Upper lobe of left lung (tissue), 6 donors: ENCODE measurements around the gene EGR2. TPM values are rescaled to one million over a fixed set of nuclear protein-coding genes. Genes with fewer than 3 reads are reported as not detected.

Experiments
- ATAC-seq, 2 donors: fragments of 200-7000 bp; cut with Tn5 transposase; one replicate each; pipeline ENCODE4 v1.9.1; 2022; ENCODE audit warnings: mild to moderate bottlenecking in 2 of 2, moderate library complexity in 2 of 2; ENCODE audit not compliant: low FRiP score in 2 of 2
- DNase-seq, 2 donors: peaks; one replicate each; pipeline ENCODE4 v3.0.0-alpha.2; 2019 to 2020
- H3K27ac ChIP-seq, 4 donors: fragments of 200-600 bp; sonication (generic); one replicate each; pipeline ENCODE4 v1.5.1; 2016 to 2019
- H3K27me3 ChIP-seq, 4 donors: fragments of 200-600 bp; sonication (generic); one replicate each; pipeline ENCODE4 v1.5.1; 2017 to 2019
- H3K36me3 ChIP-seq, 4 donors: fragments of 200-600 bp; sonication (generic); one replicate each; pipeline ENCODE4 v1.5.1; 2016 to 2019
- H3K4me1 ChIP-seq, 4 donors: fragments of 200-600 bp; sonication (generic); one replicate each; pipeline ENCODE4 v1.5.1; 2018 to 2019
- H3K4me3 ChIP-seq, 4 donors: fragments of 200-600 bp; sonication (generic); one replicate each; pipeline ENCODE4 v1.5.1; 2017 to 2019; ENCODE audit warnings: mild to moderate bottlenecking in 2 of 4, moderate library complexity in 1 of 4
- H3K9me3 ChIP-seq, 4 donors: fragments of 200-600 bp; sonication (generic); one replicate each; pipeline ENCODE4 v1.5.1; 2018 to 2019
- CTCF ChIP-seq, 6 experiments: fragments of 450-650 bp in 4 of 6; fragments of 200-600 bp in 2 of 6; sonication (generic) in 2 of 6; IDR thresholded peaks; one replicate each; pipeline ENCODE4 v1.5.1; 2016 to 2019; ENCODE audit warnings: antibody characterized with exemption in 6 of 6
- EP300 ChIP-seq, 4 donors: sonication (generic); formaldehyde crosslinking; IDR thresholded peaks; one replicate each; pipeline ENCODE4 v1.5.1; 2017; ENCODE audit warnings: antibody characterized with exemption in 4 of 4, control low read depth in 2 of 4
- POLR2A ChIP-seq, 4 donors: fragments of 450-650 bp; IDR thresholded peaks; one replicate each; pipeline ENCODE4 v1.5.1; 2016 to 2017; ENCODE audit warnings: antibody characterized with exemption in 4 of 4, mild to moderate bottlenecking in 2 of 4
- POLR2AphosphoS5 ChIP-seq, 2 donors: sonication (generic); formaldehyde crosslinking; IDR thresholded peaks; one replicate each; pipeline ENCODE4 v1.5.1; 2017; ENCODE audit warnings: antibody characterized with exemption in 2 of 2
- WGBS, 2 donors: methylation state at CpG; one replicate each; pipeline ENCODE4 v1.1.5; 2017 to 2018; 5-methylcytosine and 5-hydroxymethylcytosine counted together
- total RNA-seq, 6 donors: library from RNA; depleted of rRNA in 4 of 6; stranded (reverse); fragments of >200 nt in 4 of 6; gene quantifications; one replicate each; pipeline versions ENCODE4 v1.1.0 to v1.2.1, GENCODE V29; 2016 to 2021
- donor health status: DM: no; HTN: no; CAD: no; lungs with moderate emphysema.
- donor health status: DM: no; HTN: yes; CAD: no; lungs with severe emphysema.

The EGR2 gene
- total RNA-seq, 6 donors from 2014 or later, result 3.5 to 50.9 (median 7.0) TPM

- Histone ChIP-seq H3K27me3 (peaks cover 0 to 21% (median 16%) of the 10 kb centered on the region in 4 donors), H3K4me3 (no peak overlapping the region), H3K27ac (no peak overlapping the region), H3K9me3 (no peaks in the 10 kb centered on the region), H3K4me1 (peaks cover 31 to 34% (median 32%) of the 10 kb centered on the region in 4 donors), H3K36me3 (peaks cover 0 to 5% (median 0%) of the 10 kb centered on the region in 4 donors)
- peak in 1 of 2 donors; percentile 75 for DNase-seq
- no peak for TF ChIP-seq EP300 (IDR thresholded peaks at IDR 0.05)
- TF ChIP-seq POLR2AphosphoS5 (IDR thresholded peaks at IDR 0.05), result no peak
- WGBS, 2 donors, result 97 to 99% methylated on average over 10 to 27 of the region's 27 CpGs
- no peak for ATAC-seq
Observed at GRCh38 chr10:62813453-62813852, 2.7 kb downstream of the EGR2 start.

- H3K27ac ChIP-seq, result no peak overlapping the region
- peaks cover 0 to 20% (median 14%) of the 10 kb centered on the region in 4 donors for H3K27me3 ChIP-seq
- peak in 1 of 2 donors; percentile 65 for DNase-seq
- WGBS, 2 donors, result 83 to 93% methylated on average over 7 to 13 of the region's 13 CpGs
- H3K4me3 ChIP-seq, result no peak overlapping the region
- peaks cover 26 to 32% (median 28%) of the 10 kb centered on the region in 4 donors for H3K4me1 ChIP-seq
- no peak for ATAC-seq
- H3K36me3 ChIP-seq, result peaks cover 0 to 5% (median 0%) of the 10 kb centered on the region in 4 donors
- no peak for TF ChIP-seq EP300 (IDR thresholded peaks at IDR 0.05)
- no peak for TF ChIP-seq POLR2AphosphoS5 (IDR thresholded peaks at IDR 0.05)
- no peak for TF ChIP-seq CTCF (IDR thresholded peaks at IDR 0.05)
- TF ChIP-seq POLR2A (IDR thresholded peaks at IDR 0.05), result no peak
- H3K9me3 ChIP-seq, result no peaks in the 10 kb centered on the region
Observed at GRCh38 chr10:62812672-62813439, 3.3 kb downstream of the EGR2 start.

DNA sequence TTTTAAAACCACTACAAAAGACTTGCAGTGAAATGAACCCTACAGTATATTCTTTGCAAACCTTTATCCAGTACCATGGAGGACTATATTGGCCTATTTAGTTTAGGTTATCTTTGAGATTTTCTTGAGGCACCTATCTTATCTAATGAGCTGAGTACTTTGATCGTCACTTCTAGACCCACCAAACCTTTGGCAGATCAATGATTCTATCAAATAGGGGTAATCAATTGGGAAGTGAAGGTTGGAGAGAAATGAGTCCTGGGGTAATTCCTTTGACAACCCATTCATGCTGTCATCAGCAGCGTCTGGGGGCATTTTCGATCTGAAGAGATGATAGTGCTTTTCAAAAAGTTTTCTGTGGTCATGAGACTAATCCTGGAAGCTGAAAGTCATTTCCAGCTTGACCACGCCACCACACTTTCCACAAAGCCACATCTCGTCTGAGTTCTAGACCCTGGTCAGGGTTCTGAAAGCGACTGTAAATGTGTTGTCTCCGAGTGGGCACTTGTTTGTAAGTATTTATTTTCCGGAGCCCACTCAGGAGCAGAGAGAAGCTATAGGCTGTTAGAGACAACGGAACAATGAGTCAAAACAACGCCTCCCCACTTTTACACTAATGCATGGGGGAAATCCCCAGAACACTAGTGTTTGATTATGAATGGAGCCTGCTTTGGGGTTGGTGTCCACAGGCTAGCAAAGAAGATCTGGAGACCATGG is 4.8 kb downstream of the EGR2 start:
- H3K4me1 ChIP-seq, result peaks cover 27 to 39% (median 28%) of the 10 kb centered on the region in 4 donors
- peaks cover 0 to 20% (median 14%) of the 10 kb centered on the region in 4 donors for H3K27me3 ChIP-seq
- TF ChIP-seq POLR2AphosphoS5 (IDR thresholded peaks at IDR 0.05), result no peak
- no peak for TF ChIP-seq EP300 (IDR thresholded peaks at IDR 0.05)
- no peak for TF ChIP-seq POLR2A (IDR thresholded peaks at IDR 0.05)
- TF ChIP-seq CTCF (IDR thresholded peaks at IDR 0.05), result no peak
- peaks cover 0 to 5% (median 0%) of the 10 kb centered on the region in 4 donors for H3K36me3 ChIP-seq
- ATAC-seq (no peak), DNase-seq (no peak)
- H3K4me3 ChIP-seq, result no peak overlapping the region
- 88 to 92% methylated on average over 10 of the region's 10 CpGs for whole genome bisulfite sequencing, 2 donors
- no peak overlapping the region for H3K27ac ChIP-seq
- no peaks in the 10 kb centered on the region for H3K9me3 ChIP-seq

DNA sequence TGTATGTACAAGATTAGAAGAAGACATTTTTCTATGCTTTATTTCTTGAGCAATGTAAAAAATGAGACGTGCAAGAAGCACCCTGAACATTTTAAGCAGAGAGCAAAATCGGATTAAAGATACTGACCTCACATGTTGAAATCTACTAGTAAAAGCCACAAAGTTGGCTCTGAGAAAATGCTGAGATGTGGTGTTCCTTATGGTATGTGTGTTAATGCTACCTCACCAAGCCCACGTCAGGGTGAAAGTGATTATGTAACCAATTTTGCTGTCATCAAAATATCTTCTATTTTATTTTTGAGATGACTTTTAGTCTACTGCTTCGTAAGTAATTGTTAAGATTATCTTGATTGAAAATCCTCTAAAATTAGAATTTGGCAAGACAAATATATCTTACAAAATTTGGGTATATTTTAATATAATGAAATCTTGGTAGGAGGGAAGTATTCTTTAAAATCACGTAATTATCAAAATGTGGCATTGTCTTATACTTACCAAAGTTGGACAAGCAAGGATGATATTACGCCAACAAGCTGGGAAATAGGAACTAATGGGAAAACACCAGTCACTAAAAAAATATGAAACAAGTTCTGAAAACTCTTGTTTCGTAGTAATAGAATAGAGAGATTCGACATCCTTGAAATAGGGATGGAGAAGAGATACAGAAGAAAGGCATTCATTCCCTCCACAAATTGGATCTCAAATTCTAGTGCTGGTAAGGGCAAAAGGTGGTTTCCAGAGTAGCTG is 5.8 kb downstream of the EGR2 start:
- ATAC-seq (no peak), DNase-seq (no peak)
- WGBS, 2 donors, result 80 to 86% methylated on average over 8 of the region's 8 CpGs
- Histone ChIP-seq H3K27ac (no peak overlapping the region), H3K36me3 (peaks cover 0 to 5% (median 0%) of the 10 kb centered on the region in 4 donors), H3K4me1 (peaks cover 28 to 40% (median 28%) of the 10 kb centered on the region in 4 donors), H3K4me3 (no peak overlapping the region), H3K27me3 (peaks cover 0 to 14% (median 11%) of the 10 kb centered on the region in 4 donors), H3K9me3 (no peaks in the 10 kb centered on the region)
- TF ChIP-seq POLR2AphosphoS5 (IDR thresholded peaks at IDR 0.05) (no peak), POLR2A (IDR thresholded peaks at IDR 0.05) (no peak), CTCF (IDR thresholded peaks at IDR 0.05) (no peak), EP300 (IDR thresholded peaks at IDR 0.05) (no peak)
